Uterus (tissue), 4 donors: ENCODE data around the gene TUBB4A. TPM values are rescaled to one million over a fixed set of nuclear protein-coding genes. Genes with fewer than 3 reads are reported as not detected.
"Not testable (repeated sequence)": the region's sequence is repeated elsewhere in the genome, so short reads cannot be mapped to it uniquely, and the experiment has no call there.

Experiments
- DNase-seq, 2 donors: peaks; one replicate each; pipeline ENCODE4 v3.0.0-alpha.2; 2019 to 2020
- H3K27ac ChIP-seq, 2 donors: fragments of 200-600 bp; sonication (generic); 1 replicate in 1 of 2; 2 replicates in 1 of 2; pipeline ENCODE4 v1.5.1; 2016 to 2018
- H3K27me3 ChIP-seq, 2 donors: fragments of 200-600 bp; sonication (generic); one replicate each; pipeline ENCODE4 v1.5.1; 2018 to 2019; ENCODE audit warnings: control low read depth in 1 of 2
- H3K36me3 ChIP-seq, 2 donors: fragments of 200-600 bp; sonication (generic); one replicate each; pipeline ENCODE4 v1.5.1; 2019; ENCODE audit warnings: control low read depth in 1 of 2
- H3K4me1 ChIP-seq, 2 donors: fragments of 200-600 bp; sonication (generic); one replicate each; pipeline ENCODE4 v1.5.1; 2018 to 2019; ENCODE audit warnings: control low read depth in 1 of 2
- H3K4me3 ChIP-seq, 2 donors: fragments of 200-600 bp; sonication (generic); 1 replicate in 1 of 2; 2 replicates in 1 of 2; pipeline ENCODE4 v1.5.1; 2018 to 2019; ENCODE audit warnings: mild to moderate bottlenecking in 1 of 2
- H3K9me3 ChIP-seq, 2 donors: fragments of 200-600 bp; sonication (generic); one replicate each; pipeline ENCODE4 v1.5.1; 2019; ENCODE audit warnings: control low read depth in 1 of 2
- CTCF ChIP-seq, 4 experiments: fragments of 200-600 bp in 2 of 4; fragments of 450-650 bp in 2 of 4; sonication (generic) in 2 of 4; IDR thresholded peaks; one replicate each; pipeline ENCODE4 v1.5.1; 2016 to 2019; ENCODE audit warnings: antibody characterized with exemption in 4 of 4, mild to moderate bottlenecking in 2 of 4, moderate library complexity in 1 of 4
- POLR2A ChIP-seq, 2 donors: fragments of 450-650 bp; IDR thresholded peaks; one replicate each; pipeline ENCODE4 v1.6.1; 2016; ENCODE audit warnings: antibody characterized with exemption in 2 of 2, mild to moderate bottlenecking in 1 of 2, moderate library complexity in 1 of 2
- intact Hi-C: fragments of 100-400 bp; cut with DNase I; formaldehyde crosslinking; loops from one replicate; pipeline ENCODE4 v1.15.1; 2023; ENCODE audit warnings: low total_unique reads
- total RNA-seq, 4 donors: library from RNA; depleted of rRNA in 3 of 4; stranded (reverse); fragments of >200 nt in 3 of 4; gene quantifications; one replicate each; pipeline versions ENCODE4 v1.1.0 to v1.2.4, GENCODE V29; 2014 to 2023
- donor health status: DM: yes; HTN: yes; CAD: no.

TUBB4A gene
- total RNA-seq, 4 donors from 2014 or later, result 2.3 to 4.4 TPM; not detected in 2

GRCh38 chr19:6514089-6514488, 12.0 kb upstream of the TUBB4A start:
- no peaks in the 10 kb centered on the region for H3K36me3 ChIP-seq
- intact Hi-C loops, result no loop called here
- no peaks in the 10 kb centered on the region for H3K4me1 ChIP-seq
- H3K4me3 ChIP-seq, result no peak overlapping the region
- H3K27me3 ChIP-seq, result no peaks in the 10 kb centered on the region
- no peak for DNase-seq
- no peaks in the 10 kb centered on the region for H3K9me3 ChIP-seq
- H3K27ac ChIP-seq, result no peak overlapping the region
- TF ChIP-seq CTCF (IDR thresholded peaks at IDR 0.05) (no peak), POLR2A (IDR thresholded peaks at IDR 0.05) (no peak)

- H3K27ac ChIP-seq, result no peak overlapping the region
- H3K4me3 ChIP-seq, result no peak overlapping the region
- H3K27me3 ChIP-seq, result no peaks in the 10 kb centered on the region
- no peaks in the 10 kb centered on the region for H3K9me3 ChIP-seq
- no peaks in the 10 kb centered on the region for H3K36me3 ChIP-seq
- intact Hi-C loops, result no loop called here
- DNase-seq, result no peak
- no peak for TF ChIP-seq CTCF (IDR thresholded peaks at IDR 0.05)
- TF ChIP-seq POLR2A (IDR thresholded peaks at IDR 0.05), result no peak
- H3K4me1 ChIP-seq, result no peaks in the 10 kb centered on the region
These were observed 8.5 kb upstream of the TUBB4A start for GRCh38 chr19:6510618-6511017.

GRCh38 chr19:6509118-6509971, 7.2 kb upstream of the TUBB4A start:
- Histone ChIP-seq H3K27me3 (no peaks in the 10 kb centered on the region), H3K36me3 (no peaks in the 10 kb centered on the region), H3K4me1 (no peaks in the 10 kb centered on the region), H3K27ac (peak overlapping the region in 1 of 2 donors; percentile 45), H3K4me3 (no peak overlapping the region), H3K9me3 (no peaks in the 10 kb centered on the region)
- TF ChIP-seq POLR2A (IDR thresholded peaks at IDR 0.05), result no peak
- TF ChIP-seq CTCF (IDR thresholded peaks at IDR 0.05), result no peak
- intact Hi-C loops, result no loop called here
- no peak for DNase-seq

GRCh38 chr19:6508028-6508771, 6.1 kb upstream of the TUBB4A start:
- H3K27me3 ChIP-seq, H3K36me3 ChIP-seq, H3K27ac ChIP-seq, H3K4me1 ChIP-seq, H3K4me3 ChIP-seq, H3K9me3 ChIP-seq, intact Hi-C loops, DNase-seq: not testable (repeated sequence)

GRCh38 chr19:6503407-6504201, 1.5 kb upstream of the TUBB4A start:
- peaks cover 5 to 9% of the 10 kb centered on the region in 2 donors for H3K27me3 ChIP-seq
- DNase-seq, result no peak
- intact Hi-C loops, result no loop called here
- H3K36me3 ChIP-seq, result no peaks in the 10 kb centered on the region
- no peak overlapping the region for H3K4me3 ChIP-seq
- no peak for TF ChIP-seq POLR2A (IDR thresholded peaks at IDR 0.05)
- TF ChIP-seq CTCF (IDR thresholded peaks at IDR 0.05), result no peak
- H3K4me1 ChIP-seq, result peaks cover 0 to 10% of the 10 kb centered on the region in 2 donors
- H3K9me3 ChIP-seq, result no peaks in the 10 kb centered on the region
- H3K27ac ChIP-seq, result no peak overlapping the region
